Myometrial cell (primary cell): Measurements from ENCODE around the gene NUDT2. TPM values are rescaled to one million over a fixed set of nuclear protein-coding genes. Genes with fewer than 3 reads are reported as not detected.

Experiments used
- total RNA-seq: library from RNA; depleted of rRNA; stranded (reverse); fragments of >200 nt; gene quantifications from 2 replicates; pipeline ENCODE4 v1.2.3, GENCODE V29; 2015

Gene NUDT2
- 53.2 and 67.5 TPM in 2 replicates for total RNA-seq

DNA sequence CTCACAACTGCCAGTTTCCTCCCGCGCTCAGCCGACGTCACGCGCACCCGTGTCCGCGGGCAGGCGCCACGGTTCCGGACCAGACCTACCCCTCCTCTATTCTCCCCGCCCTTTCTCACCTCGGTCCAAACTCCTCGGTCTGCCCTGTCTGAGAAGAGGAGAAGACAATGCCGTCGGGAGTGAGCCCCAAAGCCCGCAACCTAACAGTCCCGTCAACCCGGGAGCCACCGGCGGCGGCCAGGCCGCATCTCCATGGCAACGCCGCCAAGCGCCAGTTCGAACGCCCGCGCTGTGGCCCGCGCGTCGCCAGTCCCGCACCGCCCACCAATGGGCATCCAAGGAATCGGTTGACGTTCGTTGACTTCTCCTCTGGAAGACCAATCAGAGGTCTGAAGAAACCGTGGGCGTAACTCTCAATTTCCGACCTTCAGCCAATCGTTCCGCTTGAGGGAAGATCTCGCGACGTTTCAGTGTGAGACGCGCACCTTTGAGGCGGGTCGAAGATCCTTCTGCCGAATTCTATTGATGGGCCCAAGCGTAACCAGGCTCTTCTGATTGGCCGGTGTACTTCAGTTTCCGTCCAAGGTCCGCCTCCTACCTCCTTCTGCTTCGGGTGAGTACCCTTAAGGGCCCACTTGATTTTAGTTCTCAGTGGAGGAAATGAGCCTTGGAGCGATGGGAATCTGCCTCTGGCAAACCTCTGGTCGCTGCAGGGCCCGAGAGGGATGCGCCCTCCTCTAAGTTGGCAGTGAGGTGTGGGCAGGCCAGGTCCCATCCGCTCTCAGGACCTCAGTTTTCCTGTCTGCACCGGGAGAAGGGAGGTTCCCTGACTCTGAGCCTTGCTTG lies at the start of gene NUDT2, which contains the start of gene KIF24:
Gene NUDT2, plus strand, starts transcription at position 583 of the 846 bp plus-strand sequence. CDS start 9,471 bp downstream, outside the sequence.
Gene KIF24, minus strand, starts transcription at position 282 of the 846 bp plus-strand sequence. CDS start 17,922 bp downstream, outside the sequence.

GRCh38 chr9:34376596-34377403 lies 47.4 kb downstream of the NUDT2 start, which contains the start of gene MYORG:
MYORG (minus strand) TSS chr9:34376898; CDS start chr9:34372943, 3,955 bp downstream.

Other genes with a start within 250 kb of the NUDT2 start
- gene DCAF12, start 202.9 kb upstream of the NUDT2 start, total RNA-seq = 15.4 and 23.6 TPM in 2 replicates
- gene UBAP1, start 150.5 kb upstream of the NUDT2 start, total RNA-seq = 40.1 and 42.7 TPM in 2 replicates
- 2.9 and 3.2 TPM in 2 replicates for gene KIF24, start 301 bp upstream of the NUDT2 start, total RNA-seq
- 2.6 and 2.7 TPM in 2 replicates for gene MYORG, start 47.3 kb downstream of the NUDT2 start, total RNA-seq
- 13.0 and 16.7 TPM in 2 replicates for gene FAM219A, start 129.0 kb downstream of the NUDT2 start, total RNA-seq
- gene DNAI1, start 129.2 kb downstream of the NUDT2 start, total RNA-seq = under 0.01 TPM in 1 of 2 replicates, not detected in the other
- not detected in 2 replicates for gene ENHO, start 193.4 kb downstream of the NUDT2 start, total RNA-seq